ENCODE results near the gene NT5C3B.

NT5C3B gene

GRCh38 chr17:41786227-41787020 lies 49.6 kb downstream of the NT5C3B start, which contains the start of gene JUP:
Gene JUP, minus strand, starts transcription at chr17:41786711. Its CDS starts 14,857 bp downstream, at chr17:41771854.
- Histone ChIP-seq H3K4me1 (ENCODE audit: insufficient read depth, low read length) (no peaks in the 10 kb centered on the region), H3K4me3 (ENCODE audit: low read depth in 1 of 2, low read length in 2 of 2) (no peak within 1 kb of the TSS), H3K4me2 (ENCODE audit: insufficient read depth, low read length) (no peak within 1 kb of the TSS), H3K79me2 (ENCODE audit: insufficient read depth, low read length) (no peaks in the 10 kb centered on the region), H3K9ac (ENCODE audit: low read depth, low read length) (no peak within 1 kb of the TSS), H4K20me1 (ENCODE audit: insufficient read depth, low read length) (no peaks in the 10 kb centered on the region), H3K36me3 (ENCODE audit: insufficient read depth, low read length) (no peaks in the 10 kb centered on the region), H3K27me3 (ENCODE audit: insufficient read depth, low read length, poor library complexity) (peaks cover 4% of the 10 kb centered on the region), H3K9me3 (ENCODE audit: insufficient read depth, low read length, severe bottlenecking) (no peaks in the 10 kb centered on the region), H3K27ac (ENCODE audit: low read length) (no peak within 1 kb of the TSS), H2AFZ (ENCODE audit: low read depth, low read length) (no peak within 1 kb of the TSS)
- DNase-seq, result peak; percentile 32
- ATAC-seq (ENCODE audit: insufficient read depth, low read depth), result peak; percentile 54; the same call in 1 of the 3 replicates
- TF ChIP-seq CTCF (IDR thresholded peaks at IDR 0.05; ENCODE audit: borderline replicate concordance, extremely low read depth, low read length, poor library complexity, severe bottlenecking) (no peak), EZH2 (IDR thresholded peaks at IDR 0.05; ENCODE audit: borderline replicate concordance, low read depth, low read length, severe bottlenecking) (no peak)

GRCh38 chr17:41785859-41786226 lies 50.2 kb downstream of the NT5C3B start:
- H3K9me3 ChIP-seq (ENCODE audit: insufficient read depth, low read length, severe bottlenecking), result no peaks in the 10 kb centered on the region
- no peaks in the 10 kb centered on the region for H4K20me1 ChIP-seq (ENCODE audit: insufficient read depth, low read length)
- no peak overlapping the region for H3K4me2 ChIP-seq (ENCODE audit: insufficient read depth, low read length)
- H3K27me3 ChIP-seq (ENCODE audit: insufficient read depth, low read length, poor library complexity), result peaks cover 4% of the 10 kb centered on the region
- TF ChIP-seq EZH2 (IDR thresholded peaks at IDR 0.05; ENCODE audit: borderline replicate concordance, low read depth, low read length, severe bottlenecking) (no peak), CTCF (IDR thresholded peaks at IDR 0.05; ENCODE audit: borderline replicate concordance, extremely low read depth, low read length, poor library complexity, severe bottlenecking) (no peak)
- H3K79me2 ChIP-seq (ENCODE audit: insufficient read depth, low read length), result no peaks in the 10 kb centered on the region
- no peak overlapping the region for H3K27ac ChIP-seq (ENCODE audit: low read length)
- no peak overlapping the region for H3K4me3 ChIP-seq (ENCODE audit: low read depth in 1 of 2, low read length in 2 of 2)
- ATAC-seq (ENCODE audit: insufficient read depth, low read depth) (no peak), DNase-seq (no peak)
- H3K9ac ChIP-seq (ENCODE audit: low read depth, low read length), result no peak overlapping the region
- H2AFZ ChIP-seq (ENCODE audit: low read depth, low read length), result no peak overlapping the region
- H3K4me1 ChIP-seq (ENCODE audit: insufficient read depth, low read length), result no peaks in the 10 kb centered on the region
- no peaks in the 10 kb centered on the region for H3K36me3 ChIP-seq (ENCODE audit: insufficient read depth, low read length)

GRCh38 chr17:41785091-41785858 lies 50.8 kb downstream of the NT5C3B start:
- no peak overlapping the region for H2AFZ ChIP-seq (ENCODE audit: low read depth, low read length)
- no peak for DNase-seq
- no peaks in the 10 kb centered on the region for H4K20me1 ChIP-seq (ENCODE audit: insufficient read depth, low read length)
- H3K27ac ChIP-seq (ENCODE audit: low read length), result no peak overlapping the region
- no peaks in the 10 kb centered on the region for H3K4me1 ChIP-seq (ENCODE audit: insufficient read depth, low read length)
- H3K4me2 ChIP-seq (ENCODE audit: insufficient read depth, low read length), result no peak overlapping the region
- H3K79me2 ChIP-seq (ENCODE audit: insufficient read depth, low read length), result no peaks in the 10 kb centered on the region
- peaks cover 4% of the 10 kb centered on the region for H3K27me3 ChIP-seq (ENCODE audit: insufficient read depth, low read length, poor library complexity)
- no peak for TF ChIP-seq EZH2 (IDR thresholded peaks at IDR 0.05; ENCODE audit: borderline replicate concordance, low read depth, low read length, severe bottlenecking)
- no peak for TF ChIP-seq CTCF (IDR thresholded peaks at IDR 0.05; ENCODE audit: borderline replicate concordance, extremely low read depth, low read length, poor library complexity, severe bottlenecking)
- H3K4me3 ChIP-seq (ENCODE audit: low read depth in 1 of 2, low read length in 2 of 2), result no peak overlapping the region
- no peaks in the 10 kb centered on the region for H3K36me3 ChIP-seq (ENCODE audit: insufficient read depth, low read length)
- H3K9me3 ChIP-seq (ENCODE audit: insufficient read depth, low read length, severe bottlenecking), result no peaks in the 10 kb centered on the region
- no peak for ATAC-seq (ENCODE audit: insufficient read depth, low read depth)
- no peak overlapping the region for H3K9ac ChIP-seq (ENCODE audit: low read depth, low read length)

Data from DND-41 (cell line).